GM19467 (cell line): ENCODE measurements around the gene FRY.

ENCODE experiments used
- ATAC-seq: cut with Tn5 transposase; IDR thresholded peaks from one replicate; pipeline ENCODE4 v1.9.1; 2021; ENCODE audit warnings: mild to moderate bottlenecking, moderate library complexity; ENCODE audit not compliant: unreplicated experiment

FRY gene

DNA sequence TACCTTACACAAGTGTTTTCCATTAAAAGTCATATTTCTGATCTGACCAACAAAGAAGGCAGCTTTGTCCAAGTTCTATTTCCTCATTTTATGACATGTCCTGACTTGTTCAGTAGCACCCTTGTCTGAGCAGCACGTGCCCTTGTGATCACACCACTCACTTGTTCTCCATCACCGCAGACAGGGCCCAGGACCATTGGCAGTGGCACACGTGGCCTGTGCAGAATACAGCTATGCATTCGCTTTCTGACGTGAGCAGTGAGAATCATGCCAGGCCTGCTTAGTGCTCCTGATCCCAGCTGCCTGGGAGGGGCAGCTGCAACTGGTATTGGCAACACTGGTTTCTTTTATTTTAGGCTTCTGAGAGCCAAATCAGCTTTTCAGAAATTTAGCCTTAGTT, 134.2 kb downstream of the FRY start:
- no peak for ATAC-seq

DNA sequence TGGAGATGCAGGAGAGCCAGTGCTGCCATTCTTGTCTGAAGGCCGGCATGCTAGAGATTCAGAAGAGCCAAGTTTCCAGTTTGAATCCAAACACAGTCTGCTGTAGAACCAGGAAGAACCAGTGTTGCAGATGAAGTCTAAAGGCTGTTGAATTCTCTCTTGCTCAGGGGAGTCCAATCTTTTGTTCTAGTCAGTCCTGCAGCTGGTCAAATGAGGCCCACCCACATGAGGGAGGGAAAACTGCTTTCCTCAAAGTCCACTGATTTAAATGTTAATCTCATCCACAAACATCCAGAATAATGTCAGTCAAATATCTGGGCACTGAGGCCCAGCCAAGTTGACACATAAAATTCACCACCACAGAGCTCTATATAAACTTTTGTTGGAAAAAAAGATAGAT, 136.6 kb downstream of the FRY start:
- no peak for ATAC-seq

DNA sequence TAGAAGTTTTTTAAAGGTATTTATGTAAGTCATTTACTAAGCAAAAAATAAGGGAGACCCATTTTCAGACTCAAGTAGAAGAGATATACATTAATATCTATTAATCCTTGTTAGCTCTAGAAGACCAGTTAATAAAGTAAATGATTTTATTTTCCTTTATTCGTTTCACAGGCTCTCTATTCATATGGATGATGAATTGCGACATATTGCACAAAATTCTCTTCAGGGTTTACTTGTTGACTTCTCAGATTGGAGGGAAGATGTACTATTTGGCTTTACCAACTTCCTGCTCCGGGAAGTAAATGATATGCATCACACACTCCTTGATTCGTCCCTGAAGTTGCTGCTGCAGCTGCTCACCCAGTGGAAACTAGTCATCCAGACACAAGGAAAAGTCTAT, 139.3 kb downstream of the FRY start:
- no peak for ATAC-seq

DNA sequence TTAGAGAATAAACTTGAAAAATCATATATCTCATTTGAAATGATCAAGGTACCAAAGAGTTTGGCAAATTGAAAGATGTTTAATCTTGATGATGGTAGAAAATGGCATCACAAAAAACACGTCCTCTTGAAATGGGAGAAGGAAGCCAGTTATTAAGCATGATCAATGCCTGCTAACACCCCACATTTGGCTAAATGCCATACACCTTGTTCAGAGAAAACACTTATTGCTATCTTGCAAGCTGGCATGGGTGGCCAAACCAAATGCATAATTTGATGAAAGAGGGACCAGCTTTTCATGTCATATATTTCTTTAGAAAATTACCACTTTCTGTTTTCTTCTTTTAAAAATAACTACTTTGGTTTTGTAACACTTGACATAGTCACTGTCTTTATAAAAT, 142.3 kb downstream of the FRY start:
- no peak for ATAC-seq

DNA sequence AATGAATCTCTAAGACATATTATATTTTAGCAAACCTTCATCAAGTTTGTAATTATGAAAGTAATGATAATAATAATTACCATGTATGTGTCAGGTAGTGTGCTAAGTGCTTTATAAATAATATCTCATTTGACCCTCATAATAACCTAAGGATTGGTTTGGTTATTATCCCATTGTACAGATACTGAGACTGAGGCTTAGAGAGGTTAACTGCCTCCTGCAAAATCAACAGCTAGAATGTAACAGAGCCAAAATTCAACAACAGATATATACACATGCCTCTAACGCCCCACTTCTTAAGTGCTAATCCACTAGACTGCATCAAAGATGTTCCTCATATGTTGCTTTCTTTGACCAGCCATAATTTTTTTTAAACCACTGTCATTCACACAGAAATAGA, 142.8 kb downstream of the FRY start:
- no peak for ATAC-seq

DNA sequence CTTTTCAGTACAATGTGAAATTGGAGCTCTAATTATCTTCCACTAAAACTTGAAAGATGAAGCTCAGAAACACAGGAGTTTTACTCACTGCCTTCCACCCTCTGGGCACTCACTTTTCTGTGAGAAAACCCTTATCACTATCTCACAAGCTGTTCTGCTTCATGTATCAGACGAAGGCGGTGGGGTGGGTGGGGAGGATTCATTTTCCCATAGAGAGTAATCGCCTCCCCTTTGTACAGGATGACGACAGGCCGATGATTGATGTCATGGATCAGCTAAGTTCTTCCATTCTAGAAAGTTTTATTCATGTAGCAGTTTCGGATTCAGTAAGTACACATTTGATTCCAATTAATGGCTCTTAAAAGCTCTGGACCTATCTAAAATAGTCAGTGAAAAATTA, 143.7 kb downstream of the FRY start:
- ATAC-seq = no peak

DNA sequence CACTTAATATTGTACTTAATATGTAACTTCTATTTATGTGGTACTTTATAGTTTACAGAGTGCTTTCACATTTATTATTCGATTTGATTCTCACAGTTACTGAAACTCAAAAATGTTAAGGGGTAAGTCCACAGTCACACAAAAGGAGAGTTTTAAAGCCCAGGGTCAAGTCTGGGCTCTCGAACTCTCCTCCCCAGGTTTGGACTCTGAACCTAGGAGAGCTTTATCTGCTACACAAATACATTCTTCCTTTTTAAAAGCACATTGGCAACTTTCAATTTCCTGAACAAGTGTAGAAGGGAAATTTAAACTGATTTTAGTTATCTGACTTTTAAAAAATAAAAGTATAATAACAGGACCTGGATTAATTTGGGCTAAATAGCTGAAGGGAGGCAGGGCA, 144.4 kb downstream of the FRY start:
- no peak for ATAC-seq

DNA sequence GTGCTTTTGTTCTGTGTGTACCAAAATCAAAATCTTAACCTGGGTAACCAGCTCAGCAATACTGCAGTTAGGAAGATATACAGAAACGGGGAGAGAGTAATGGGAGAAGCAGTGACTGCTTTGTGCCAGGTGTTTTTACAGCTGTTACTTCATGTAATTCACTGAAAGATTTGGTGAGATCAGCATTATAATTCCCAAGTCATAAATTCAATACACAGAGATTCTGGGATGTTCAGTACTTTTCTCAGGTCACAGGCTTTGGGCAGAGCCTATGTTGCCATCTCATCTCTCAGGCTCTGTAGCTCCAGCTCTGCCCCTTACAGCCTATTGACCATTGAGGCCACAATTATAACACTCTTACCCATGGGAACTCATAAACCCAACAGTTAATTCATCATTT, 145.1 kb downstream of the FRY start:
- no peak for ATAC-seq

DNA sequence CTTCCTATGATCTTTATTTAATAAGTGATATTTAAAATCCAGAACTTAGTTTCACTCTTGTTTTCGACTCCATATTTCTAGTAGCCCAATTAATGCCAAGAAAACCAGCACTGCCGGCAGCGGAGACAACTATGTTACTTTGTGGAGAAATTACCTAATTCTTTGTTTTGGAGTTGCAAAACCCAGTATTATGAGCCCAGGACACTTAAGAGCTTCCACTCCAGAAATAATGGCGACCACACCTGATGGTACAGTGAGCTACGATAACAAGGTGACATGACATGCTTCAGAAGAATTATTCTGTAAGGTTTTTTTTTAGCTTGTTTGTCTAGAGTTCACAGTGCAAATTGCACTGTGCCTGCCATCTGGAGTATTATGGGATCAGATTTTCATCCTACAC, 147.2 kb downstream of the FRY start:
- no peak for ATAC-seq

DNA sequence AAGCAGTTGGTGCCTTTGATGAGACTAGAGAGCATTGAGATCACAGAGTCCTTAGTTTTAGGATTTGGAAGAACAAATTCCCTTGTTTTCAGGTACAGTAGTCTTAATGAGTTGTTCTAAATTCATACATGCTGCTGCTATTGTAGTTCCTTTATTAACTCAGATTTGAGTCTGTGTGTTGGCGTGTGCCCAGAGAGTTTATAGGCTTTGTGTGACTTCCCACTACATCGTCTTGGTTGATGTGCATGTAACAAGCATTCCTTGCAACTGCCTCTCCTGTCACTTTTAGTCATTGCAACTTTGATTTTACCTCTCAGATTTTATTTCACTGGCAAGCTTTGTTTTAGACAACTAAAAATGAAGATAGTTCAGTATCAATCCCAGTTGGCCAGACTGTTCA, 148.1 kb downstream of the FRY start:
- ATAC-seq = no peak

DNA sequence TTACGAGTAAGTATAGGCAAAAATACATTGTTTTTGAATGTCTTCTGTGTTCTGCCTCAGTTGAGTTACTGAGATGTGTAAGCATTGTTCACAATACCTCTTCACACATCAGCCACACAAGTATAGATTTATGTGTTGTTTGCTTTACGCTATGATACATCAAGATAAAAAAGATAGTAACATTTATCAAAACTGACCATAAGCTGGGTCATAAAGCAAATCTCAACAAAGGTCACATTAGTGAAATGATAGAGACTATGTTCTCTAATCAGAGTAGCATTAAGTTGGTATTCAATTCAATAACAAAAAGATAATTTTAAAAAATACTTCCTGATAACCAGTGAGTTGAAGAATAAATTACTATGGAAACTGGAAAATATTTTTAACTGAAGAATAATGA, 156.1 kb downstream of the FRY start:
- no peak for ATAC-seq

DNA sequence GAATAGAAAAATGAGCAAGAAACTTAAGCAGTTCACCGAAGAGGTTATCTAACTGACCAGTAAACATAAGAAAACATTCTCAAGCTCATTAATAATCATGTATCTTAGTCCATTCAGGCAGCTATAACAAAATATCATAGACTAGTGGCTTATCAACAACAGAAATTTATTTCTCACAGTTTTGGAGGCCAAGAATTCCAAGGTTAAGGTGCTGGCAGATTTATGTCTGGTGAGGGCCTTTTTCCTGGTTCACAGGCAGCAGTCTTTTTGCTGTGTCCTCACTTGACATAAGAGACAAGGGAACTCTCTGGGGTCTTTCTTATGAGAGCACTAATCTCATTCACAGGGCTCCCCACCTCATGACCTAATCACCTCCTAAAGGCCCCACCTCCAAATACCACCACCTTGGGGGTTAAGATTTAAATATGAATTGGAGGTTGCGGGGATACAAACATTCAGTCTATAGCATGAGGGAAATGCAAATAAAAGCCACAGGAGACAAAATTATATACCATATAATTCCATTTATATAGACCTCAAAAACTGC, 160.0 kb downstream of the FRY start:
- no peak for ATAC-seq

DNA sequence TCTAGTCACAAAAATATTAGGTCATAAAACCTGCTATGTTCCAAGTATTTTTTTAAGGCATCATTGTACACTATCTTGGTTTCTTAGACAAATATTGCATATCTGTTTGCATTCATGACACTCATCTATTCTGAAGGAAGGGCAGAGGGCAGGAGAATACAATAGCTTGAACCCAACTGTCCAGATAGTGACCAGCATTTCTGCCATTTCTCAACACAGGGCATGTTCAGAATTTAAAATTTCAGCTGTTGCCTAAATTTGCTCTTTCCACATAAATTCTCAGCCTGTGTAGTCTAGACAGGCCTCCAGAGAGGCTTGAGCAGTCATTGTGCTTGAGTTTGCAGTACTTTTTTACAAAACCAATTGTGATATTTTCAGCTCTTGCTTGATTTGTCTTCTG, 164.1 kb downstream of the FRY start:
- no peak for ATAC-seq

DNA sequence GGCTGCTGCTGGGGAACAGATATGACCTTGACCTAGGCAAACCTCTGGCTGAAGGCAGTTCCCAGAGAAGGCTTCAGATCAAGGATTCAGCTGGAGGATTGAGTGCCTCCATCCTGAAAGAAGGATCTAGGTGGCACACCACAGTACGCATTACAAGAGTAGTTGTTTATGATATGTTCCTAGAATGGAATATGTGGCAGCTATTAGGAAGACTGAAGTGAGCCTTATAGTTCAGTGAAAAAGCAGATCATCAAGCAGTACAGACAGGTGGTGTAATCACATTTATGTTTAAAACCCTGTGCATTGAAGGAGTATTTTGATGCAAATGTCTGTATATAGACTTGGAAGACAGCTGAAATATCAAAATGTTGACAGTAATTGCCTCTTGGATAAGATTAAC, 167.6 kb downstream of the FRY start:
- ATAC-seq = no peak

DNA sequence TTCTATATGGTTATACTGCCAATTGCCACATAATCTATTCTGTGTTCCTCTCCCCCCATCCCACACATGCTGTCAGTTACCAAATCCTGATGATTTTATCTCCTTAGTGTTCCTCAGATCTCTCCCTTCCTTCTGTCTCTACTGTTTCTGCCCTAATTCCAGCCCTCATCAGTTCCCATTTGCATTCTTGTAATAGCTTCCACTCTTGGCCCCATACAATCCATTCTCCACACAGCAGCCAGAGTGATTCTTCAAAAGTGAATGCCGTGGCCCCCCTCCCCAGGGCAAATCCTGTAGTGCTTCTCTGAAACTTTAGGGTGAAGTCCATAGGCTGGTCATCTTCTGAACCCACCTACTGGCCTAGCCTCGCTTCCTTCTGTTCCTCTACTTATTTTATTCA, 169.2 kb downstream of the FRY start:
- no peak for ATAC-seq

DNA sequence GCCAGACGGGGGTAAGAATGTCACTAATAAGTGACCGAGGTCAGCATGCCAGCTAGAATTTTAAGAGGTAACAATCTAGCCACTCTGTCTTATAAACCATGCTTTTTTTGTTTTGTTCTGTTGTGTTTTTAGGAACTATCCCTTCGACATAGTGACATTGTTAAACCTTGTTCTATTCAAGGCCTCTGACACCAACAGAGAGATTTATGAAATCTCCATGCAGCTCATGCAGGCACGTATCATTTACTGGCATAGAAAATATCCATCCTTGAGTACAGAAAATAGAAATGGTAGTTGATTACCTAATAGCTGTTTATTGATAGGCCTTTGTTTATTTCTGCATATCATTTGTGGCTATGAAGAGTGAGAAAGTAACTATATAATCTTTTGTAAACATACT, 170.2 kb downstream of the FRY start:
- ATAC-seq = no peak

DNA sequence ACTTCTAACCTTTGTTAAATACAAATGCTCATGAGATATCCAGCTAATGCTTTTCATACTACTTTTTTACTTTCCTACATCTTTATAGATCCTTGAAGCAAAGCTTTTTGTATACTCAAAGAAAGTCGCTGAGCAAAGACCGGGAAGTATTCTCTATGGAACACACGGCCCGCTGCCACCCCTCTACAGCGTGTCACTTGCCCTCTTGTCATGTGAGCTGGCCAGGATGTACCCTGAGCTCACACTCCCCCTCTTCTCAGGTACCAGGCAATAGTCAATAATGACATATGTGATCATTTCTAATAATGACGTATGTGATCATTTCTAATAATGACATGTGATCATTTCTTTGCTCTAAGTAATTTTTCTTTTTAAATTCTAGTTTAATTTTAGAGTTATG, 170.7 kb downstream of the FRY start:
- no peak for ATAC-seq

DNA sequence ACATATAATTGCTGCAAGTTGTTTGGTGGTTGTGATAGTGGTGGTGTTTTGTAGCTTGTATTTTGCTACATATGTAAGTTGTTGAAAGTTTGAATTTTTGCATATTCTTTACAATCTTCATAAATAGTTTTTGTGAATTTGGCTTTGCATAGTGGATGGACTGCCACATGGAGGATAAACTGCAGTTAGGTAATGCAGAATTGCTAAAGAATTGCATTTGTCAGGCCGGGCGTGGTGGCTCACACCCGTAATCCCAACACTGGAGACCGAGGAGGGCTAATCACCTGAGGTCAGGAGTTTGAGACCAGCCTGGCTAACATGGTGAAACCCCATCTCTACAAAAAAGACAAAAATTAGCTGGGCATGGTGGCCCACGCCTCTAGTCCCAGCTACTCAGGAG, 171.6 kb downstream of the FRY start:
- no peak for ATAC-seq

DNA sequence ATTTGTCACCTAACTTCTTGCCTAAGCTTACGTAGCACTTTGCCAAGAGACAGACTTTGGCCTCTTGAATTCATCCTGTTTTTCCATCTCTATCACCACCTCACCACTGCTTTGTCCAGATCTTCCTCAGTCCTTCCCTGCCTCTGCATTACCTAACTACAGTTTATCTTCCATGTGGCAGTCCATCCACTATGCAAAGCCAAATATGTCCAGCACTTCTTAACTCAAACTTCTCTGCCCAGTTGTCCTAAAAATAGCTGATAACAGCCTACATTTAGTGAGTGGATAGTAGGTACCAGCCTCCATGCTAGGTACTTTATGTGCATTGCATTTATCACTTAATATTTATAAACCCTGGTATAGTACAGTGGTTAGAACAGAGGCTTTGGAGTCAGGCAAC, 172.2 kb downstream of the FRY start:
- no peak for ATAC-seq

DNA sequence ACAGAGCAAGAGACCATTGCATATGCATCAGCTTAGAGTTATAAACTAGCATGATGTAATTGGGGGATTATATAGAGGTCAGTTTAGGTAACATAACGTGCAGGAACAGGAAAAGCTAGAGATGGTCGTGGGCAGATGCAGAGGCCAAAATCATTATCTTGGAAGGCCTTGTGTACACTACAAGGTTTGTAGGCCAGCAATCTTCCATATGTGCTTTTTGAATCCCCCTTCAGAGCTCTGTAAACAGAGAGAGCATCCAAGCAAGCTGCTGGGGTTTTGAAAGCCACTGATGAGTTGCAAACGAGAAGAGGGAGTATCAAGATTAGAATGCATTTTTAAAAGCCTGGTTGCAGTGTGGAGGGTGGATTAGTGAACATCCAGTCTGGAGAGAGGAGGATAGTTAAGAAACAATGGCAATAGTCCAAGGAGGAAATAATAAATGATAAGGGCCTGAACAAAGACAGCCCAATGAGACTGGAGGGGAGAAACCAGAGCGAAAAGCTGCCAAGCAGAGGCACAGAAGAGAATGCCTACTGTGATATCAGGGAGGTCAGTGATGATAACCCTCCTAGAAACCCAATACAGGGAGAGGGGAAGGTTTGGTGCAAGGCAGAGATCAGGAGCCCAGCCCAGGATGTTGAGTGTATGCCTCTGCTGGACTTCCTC, 174.0 kb downstream of the FRY start:
- no peak for ATAC-seq

DNA sequence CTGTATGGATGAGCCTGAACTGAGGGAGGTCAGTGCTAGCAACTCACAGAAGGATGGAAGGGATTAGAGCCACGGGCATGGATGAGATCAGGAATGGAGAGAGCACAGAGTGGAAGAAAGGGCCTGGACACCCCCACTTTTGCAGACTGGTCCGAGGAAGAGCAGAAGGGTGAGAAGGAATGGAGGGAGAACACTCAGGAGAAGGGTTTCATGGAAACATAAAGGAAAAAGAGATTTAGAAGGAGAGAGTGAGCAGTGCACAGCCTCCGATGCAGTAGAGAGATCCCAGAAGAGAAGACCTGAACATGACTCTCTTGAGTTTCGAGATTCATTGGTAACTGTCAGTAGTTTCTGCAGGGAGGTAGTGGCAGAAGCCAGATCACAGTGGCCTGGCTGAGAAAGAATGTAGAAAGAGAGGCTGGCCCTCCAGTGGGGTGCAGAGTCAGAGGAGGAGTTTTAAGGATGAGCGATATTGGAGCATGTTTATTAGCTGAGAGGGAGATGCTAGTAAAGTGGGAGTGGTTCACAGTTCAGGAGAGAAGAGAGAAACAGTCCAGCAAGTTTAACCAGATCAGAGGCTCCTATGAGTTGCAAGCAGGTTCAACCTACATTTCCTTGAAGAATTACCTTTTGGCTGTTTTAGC, 174.6 kb downstream of the FRY start:
- ATAC-seq = no peak

DNA sequence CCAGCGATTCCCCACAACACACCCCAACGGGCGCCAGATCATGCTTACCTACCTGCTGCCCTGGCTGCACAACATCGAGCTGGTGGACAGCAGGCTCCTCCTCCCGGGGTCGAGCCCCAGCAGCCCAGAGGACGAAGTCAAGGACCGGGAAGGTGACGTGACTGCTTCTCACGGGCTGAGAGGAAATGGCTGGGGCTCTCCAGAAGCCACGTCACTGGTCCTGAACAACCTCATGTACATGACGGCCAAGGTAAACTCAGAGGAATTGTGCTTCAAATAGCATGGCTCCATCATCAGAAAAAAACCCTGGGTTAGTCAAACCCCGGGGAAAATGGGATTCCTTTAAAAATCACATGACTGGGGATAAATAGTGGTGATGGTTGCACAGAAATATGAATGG, 177.3 kb downstream of the FRY start:
- no peak for ATAC-seq

DNA sequence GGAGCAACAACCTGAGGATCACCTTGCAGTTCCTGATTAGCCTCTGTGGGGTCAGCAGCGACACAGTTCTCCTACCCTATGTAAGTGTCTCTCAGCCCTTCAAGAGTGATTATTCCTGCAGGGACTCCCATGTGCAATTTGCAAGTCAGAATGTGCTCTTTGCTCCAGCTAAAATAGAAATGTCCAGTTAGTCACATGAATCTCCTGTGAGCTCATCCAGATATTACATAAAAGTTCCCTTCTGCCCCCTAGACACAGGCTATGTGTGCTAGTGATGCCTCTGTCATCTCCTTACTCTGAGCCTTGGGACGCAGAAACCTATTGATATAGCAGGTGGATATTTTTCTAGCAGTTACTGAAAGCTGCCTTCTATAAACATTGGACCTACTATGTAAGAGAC, 178.1 kb downstream of the FRY start:
- no peak for ATAC-seq
